HEK293T (cell line): ENCODE data around the gene PTGES.

Experiments
- BHLHE40 ChIP-seq: fragments of 450-650 bp; IDR thresholded peaks from 2 replicates; pipeline ENCODE4 v1.6.1; 2016; ENCODE audit warnings: mild to moderate bottlenecking, moderate library complexity, borderline replicate concordance
- FOXA1 ChIP-seq: fragments of 450-650 bp; IDR thresholded peaks from 2 replicates; pipeline ENCODE4 v1.6.1; 2016; ENCODE audit warnings: mild to moderate bottlenecking
- FOXK2 ChIP-seq: fragments of 450-650 bp; IDR thresholded peaks from 2 replicates; pipeline ENCODE4 v1.6.1; 2016; ENCODE audit warnings: mild to moderate bottlenecking
- NFRKB ChIP-seq: fragments of 450-650 bp; IDR thresholded peaks from 2 replicates; pipeline ENCODE4 v1.6.1; 2016; ENCODE audit warnings: mild to moderate bottlenecking, moderate library complexity
- SP1 ChIP-seq: fragments of 450-650 bp; IDR thresholded peaks from 2 replicates; pipeline ENCODE4 v1.6.1; 2017
- TARDBP ChIP-seq: fragments of 450-650 bp; IDR thresholded peaks from 2 replicates; pipeline ENCODE4 v1.6.1; 2016
- TF ChIP-seq, protein P1 (sequence below): fragments of 450-650 bp; IDR thresholded peaks from 2 replicates; pipeline ENCODE4 v1.6.1; 2016

DNA sequence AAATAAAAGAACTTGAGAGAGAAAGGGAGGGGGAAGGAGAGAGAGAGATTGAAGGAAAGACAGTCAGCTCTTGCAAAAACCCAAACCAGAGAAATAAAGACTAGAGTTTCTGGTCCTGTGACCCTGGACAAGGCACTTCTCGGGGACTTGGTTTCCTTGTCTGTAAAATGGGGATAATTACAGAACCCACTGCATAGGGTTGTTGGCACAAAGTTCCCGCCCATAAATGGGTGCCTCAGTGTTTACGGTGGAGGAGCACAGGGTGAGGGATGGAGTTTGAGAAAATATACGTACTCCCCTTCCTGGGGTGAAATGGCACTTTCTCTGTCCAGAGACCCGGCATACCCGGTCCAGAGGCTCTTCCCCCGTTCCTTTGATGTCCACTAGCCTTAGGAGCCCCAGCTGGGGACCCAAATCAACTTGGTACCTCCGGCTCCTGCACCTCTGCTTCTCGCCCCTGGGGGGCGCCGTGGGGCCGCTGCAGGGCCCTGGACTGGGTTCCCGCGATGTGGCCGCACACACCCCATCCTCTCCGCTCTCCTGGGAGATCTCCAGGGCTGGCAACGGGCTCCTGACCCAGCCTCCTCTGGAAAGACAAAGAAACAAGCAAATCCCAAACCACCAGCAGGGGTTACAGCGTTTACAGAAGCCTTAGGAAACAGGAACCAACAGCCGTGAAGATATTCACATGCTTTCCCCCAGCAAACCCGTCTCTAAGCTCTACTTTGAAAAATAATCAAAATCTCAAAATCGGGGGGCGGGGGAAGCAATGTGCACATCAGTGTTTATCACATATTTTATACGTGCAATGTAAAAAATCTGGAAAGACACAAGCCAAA is 26.3 kb downstream of the PTGES start:
- TF ChIP-seq TARDBP (no peak), FOXK2 (no peak), FOXA1 (no peak), NFRKB (no peak), SP1 (no peak), BHLHE40 (no peak)
- TF ChIP-seq, protein P1, sequence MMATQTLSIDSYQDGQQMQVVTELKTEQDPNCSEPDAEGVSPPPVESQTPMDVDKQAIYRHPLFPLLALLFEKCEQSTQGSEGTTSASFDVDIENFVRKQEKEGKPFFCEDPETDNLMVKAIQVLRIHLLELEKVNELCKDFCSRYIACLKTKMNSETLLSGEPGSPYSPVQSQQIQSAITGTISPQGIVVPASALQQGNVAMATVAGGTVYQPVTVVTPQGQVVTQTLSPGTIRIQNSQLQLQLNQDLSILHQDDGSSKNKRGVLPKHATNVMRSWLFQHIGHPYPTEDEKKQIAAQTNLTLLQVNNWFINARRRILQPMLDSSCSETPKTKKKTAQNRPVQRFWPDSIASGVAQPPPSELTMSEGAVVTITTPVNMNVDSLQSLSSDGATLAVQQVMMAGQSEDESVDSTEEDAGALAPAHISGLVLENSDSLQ: no peak
